Inferior parietal cortex (tissue), 1 donor: ENCODE measurements around the gene PKLR.
"Not testable (repeated sequence)": the region's sequence is repeated elsewhere in the genome, so short reads cannot be mapped to it uniquely, and the experiment has no call there.

ENCODE experiments used
- DNase-seq: peaks from one replicate; pipeline ENCODE4 v3.0.0-alpha.2; 2016; ENCODE audit errors: extremely low spot score

Gene PKLR

GRCh38 chr1:155318082-155318481, 16.8 kb upstream of the PKLR start:
- DNase-seq, result no peak

- DNase-seq, result no peak
Observed at GRCh38 chr1:155316922-155317321, 15.7 kb upstream of the PKLR start.

DNA sequence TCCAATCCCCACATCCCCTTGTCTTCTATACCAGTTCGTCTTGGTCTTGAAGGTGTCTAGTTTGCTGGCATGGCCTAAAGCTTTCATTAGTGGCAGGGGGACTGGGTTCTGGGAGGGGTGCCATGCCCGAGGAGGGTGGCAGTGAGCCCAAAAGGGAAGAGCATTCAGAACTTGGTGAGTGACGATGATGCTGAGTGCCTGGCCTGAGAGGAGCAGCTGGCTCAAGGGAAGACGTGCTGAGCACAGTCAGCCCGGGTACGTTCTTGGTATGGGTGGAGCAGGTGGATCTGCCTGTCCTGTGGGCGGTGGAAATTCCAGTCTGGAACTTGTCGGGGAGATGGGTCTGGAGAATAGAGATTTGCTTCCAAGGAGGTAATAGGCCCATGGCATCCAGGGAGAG, 12.0 kb upstream of the PKLR start:
- no peak for DNase-seq

DNA sequence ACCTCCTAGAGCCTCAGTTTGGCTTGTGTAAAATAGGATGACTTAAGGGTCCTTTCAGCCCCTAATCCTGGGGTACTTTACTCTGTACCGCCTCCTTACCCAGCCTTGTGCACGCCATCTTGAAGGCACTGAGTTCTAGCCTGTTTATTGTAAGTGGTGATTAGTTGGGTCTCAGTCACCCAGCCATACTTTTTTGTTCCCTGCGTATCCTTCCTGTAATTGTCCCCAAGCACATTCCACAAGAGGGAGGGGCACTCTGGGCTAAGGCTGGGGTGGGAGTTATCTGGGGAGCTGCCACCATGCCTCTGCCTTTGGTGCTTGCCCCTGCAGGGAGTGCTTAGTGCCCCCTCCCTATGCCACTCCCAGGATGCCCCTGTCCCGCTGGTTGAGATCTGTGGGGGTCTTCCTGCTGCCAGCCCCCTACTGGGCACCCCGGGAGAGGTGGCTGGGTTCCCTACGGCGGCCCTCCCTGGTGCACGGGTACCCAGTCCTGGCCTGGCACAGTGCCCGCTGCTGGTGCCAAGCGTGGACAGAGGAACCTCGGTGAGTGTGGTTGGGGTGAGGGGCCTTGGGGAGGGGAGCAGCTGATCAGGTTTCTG, 8.3 kb upstream of the PKLR start:
- DNase-seq, result no peak

- peak; percentile 99 for DNase-seq
Observed at GRCh38 chr1:155308493-155309422, 7.5 kb upstream of the PKLR start, which contains the start of gene FDPS. Gene FDPS, plus strand, starts transcription at chr1:155308866. Its CDS starts 924 bp downstream, at chr1:155309790.

DNA sequence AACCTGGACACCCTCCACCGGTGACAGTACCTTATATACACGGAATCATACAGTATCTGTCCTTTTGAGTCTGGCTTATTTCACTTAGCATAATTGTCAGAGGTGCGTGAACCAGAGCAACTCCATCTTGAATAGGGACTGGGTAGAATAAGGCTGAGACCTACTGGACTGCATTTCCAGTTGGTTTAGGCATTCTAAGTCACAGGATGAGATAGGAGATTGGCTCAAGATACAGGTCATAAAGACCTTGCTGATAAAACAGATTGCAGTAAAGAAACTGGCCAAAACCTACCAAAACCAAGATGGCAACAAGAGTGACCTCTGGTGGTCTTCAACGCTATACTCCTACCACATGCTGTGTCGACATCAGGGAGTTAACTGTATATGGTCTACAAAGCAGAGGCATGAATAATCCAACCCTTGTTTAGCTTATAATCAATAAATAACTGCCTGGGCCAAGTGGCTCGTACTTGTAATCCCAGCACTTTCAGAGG, 6.1 kb upstream of the PKLR start:
- DNase-seq, result no peak

GRCh38 chr1:155305881-155306391, 4.7 kb upstream of the PKLR start:
- DNase-seq, result no peak

- DNase-seq, result no peak
Observed at GRCh38 chr1:155304558-155305063, 3.4 kb upstream of the PKLR start.

GRCh38 chr1:155300553-155301329, 497 bp downstream of the PKLR start:
- DNase-seq, result no peak

GRCh38 chr1:155300024-155300423, 1.2 kb downstream of the PKLR start:
- no peak for DNase-seq

GRCh38 chr1:155297384-155297783, 3.9 kb downstream of the PKLR start:
- DNase-seq, result no peak

- no peak for DNase-seq
Observed at GRCh38 chr1:155296661-155297060, 4.6 kb downstream of the PKLR start.

DNA sequence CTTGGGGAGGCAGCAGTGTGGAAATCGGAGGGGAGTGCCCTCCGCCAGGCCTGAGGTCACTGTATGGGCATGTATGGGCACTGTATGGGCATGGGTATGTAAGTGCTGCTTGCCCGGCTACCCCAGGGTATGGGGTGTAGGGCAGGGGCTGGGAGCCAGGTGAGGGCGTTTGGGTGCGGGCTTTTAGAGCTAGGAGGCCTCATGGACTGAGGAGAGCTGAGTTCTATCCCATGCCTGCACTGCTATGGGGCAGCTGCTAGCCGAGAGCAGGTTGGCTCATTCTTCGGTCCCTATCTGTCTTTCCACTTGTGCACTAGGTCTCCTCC, 5.3 kb downstream of the PKLR start:
- DNase-seq, result no peak

GRCh38 chr1:155295183-155295941, 5.9 kb downstream of the PKLR start:
- no peak for DNase-seq

DNA sequence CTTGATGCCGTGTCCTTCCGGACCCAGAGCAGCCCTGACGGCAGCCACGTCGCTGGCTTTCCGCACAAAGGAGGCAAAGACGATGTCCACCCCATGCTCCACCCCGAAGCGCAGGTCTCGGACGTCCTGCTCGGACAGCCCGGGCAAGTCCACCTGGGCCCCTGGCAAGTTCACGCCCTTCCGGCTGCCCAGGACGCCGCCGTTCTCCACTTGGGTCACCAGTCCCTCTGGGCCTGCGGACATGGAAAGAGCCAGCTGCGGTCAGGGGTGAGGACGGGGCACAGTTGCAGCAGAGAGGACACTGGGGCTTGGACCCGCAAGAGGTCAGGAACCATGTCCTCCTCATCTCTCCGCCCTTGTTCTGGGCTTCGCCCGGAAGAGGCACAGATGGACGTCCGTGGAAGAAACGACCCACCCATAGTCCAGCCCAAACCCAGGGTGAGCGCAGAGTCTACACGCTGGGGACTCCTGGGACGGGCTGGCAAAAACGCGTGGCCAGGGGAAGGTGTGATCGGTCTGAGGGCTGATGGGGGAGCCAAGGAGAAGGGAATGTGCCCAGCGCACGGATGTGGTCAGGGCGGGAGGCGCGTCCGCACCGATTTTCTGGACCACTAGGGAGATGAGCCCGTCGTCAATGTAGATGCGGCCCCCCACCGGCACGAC, 6.6 kb downstream of the PKLR start:
- no peak for DNase-seq

GRCh38 chr1:155293086-155293749, 8.0 kb downstream of the PKLR start:
- DNase-seq, result no peak

DNA sequence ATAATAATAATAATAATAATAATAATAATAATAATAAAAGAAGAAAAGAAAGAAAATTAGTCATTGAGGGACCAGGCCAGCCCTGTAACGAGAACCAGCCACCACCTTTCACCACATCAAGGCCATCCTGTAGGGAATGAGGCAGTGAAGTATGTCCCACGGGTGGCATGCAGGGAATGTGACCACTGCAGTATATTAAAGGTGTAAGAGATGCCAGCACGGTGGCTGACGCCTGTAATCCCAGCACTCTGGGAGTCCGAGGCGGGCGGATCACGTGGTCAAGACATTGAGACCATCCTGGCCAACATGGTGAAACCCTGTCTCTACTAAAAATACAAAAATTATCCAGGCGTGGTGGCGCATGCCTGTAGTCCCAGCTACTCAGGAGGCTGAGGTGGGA, 10.2 kb downstream of the PKLR start:
- DNase-seq, result not testable (repeated sequence)

DNA sequence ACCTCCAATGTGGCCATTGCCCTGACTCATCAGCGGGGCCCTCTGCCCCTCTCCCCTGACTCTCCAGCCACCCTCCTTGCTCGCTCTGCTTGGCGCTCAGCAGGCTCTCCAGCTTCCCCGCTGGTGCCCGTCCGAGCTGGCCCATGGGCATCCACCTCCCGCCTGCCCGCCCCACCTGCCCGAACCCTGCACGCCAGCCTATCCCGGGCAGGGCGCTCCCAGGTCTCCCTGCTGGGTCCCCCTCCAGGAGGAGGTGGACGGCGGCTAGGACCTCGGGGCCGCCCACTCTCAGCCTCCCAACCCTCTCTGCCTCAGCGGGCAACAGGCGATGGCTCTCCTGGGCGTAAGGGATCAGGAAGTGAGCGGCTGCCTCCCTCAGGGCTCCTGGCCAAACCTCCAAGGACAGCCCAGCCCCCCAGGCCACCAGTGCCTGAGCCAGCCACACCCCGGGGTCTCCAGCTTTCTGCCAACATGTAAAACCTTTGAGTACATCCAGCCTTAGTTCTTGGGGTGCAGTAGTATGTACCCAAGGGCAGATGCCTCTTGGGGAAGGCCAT, 13.2 kb downstream of the PKLR start:
- no peak for DNase-seq

DNA sequence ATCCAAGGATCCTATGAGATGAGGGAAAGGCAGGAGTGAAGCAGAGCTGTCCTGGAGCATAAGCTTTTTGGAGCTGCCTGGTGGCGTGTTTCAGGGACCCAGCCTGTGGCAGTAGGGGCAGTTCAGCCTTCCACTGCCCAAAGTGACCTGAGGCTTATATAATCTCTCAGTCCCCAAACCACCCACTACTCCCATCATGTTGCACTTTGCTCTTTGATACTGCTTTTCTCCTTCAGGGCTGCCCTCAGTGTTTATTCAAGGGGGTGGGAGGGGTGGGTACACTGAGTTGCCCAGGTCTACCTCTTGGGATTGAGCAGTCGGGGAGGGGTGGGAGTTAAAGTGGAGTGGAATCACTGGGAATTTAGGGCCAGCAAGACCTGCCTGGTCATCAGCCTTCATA, 14.7 kb downstream of the PKLR start:
- no peak for DNase-seq

GRCh38 chr1:155285631-155286044, 15.6 kb downstream of the PKLR start:
- DNase-seq, result no peak
